ENCODE data around the gene GLI3.

Gene GLI3

DNA sequence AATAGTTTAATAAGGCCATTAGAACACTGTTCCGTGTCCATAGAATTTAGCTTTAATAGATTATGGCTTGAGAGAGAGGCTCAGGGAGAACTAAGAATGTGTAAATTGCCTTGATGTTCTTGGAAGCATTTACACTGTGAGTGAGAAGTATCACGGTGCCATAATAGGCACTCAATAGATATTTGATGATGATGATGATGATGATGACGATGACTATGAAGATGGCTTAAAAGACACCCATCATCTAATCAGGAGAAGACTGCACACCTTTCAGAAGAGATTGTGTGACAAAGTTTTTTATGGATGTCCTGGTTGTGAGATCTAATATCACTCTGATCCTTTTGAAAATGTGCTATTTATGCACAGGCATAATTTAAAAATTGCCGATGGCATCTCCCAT is 264.2 kb downstream of the GLI3 start:
- Histone ChIP-seq H3K27ac (ENCODE audit: low read length) (no peak overlapping the region), H3K4me3 (ENCODE audit: low read length) (no peak overlapping the region), H3K9me3 (ENCODE audit: insufficient read depth, low read length) (no peaks in the 10 kb centered on the region), H3K27me3 (ENCODE audit: low read depth, low read length) (peaks cover 10% of the 10 kb centered on the region), H3K79me2 (ENCODE audit: low read length) (no peaks in the 10 kb centered on the region), H4K20me1 (ENCODE audit: insufficient read depth, low read length) (no peaks in the 10 kb centered on the region), H3K36me3 (replicated peaks; ENCODE audit: low read depth, low read length) (no peaks in the 10 kb centered on the region), H3K4me1 (ENCODE audit: low read length) (no peaks in the 10 kb centered on the region), H3K9ac (ENCODE audit: low read length) (no peak overlapping the region), H2AFZ (ENCODE audit: low read depth, low read length) (no peak overlapping the region), H3K4me2 (ENCODE audit: low read length) (no peak overlapping the region)
- TF ChIP-seq, protein P1, sequence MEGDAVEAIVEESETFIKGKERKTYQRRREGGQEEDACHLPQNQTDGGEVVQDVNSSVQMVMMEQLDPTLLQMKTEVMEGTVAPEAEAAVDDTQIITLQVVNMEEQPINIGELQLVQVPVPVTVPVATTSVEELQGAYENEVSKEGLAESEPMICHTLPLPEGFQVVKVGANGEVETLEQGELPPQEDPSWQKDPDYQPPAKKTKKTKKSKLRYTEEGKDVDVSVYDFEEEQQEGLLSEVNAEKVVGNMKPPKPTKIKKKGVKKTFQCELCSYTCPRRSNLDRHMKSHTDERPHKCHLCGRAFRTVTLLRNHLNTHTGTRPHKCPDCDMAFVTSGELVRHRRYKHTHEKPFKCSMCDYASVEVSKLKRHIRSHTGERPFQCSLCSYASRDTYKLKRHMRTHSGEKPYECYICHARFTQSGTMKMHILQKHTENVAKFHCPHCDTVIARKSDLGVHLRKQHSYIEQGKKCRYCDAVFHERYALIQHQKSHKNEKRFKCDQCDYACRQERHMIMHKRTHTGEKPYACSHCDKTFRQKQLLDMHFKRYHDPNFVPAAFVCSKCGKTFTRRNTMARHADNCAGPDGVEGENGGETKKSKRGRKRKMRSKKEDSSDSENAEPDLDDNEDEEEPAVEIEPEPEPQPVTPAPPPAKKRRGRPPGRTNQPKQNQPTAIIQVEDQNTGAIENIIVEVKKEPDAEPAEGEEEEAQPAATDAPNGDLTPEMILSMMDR (IDR thresholded peaks at IDR 0.05; ENCODE audit: low read depth, low read length), result no peak
- TF ChIP-seq EZH2phosphoT487 (IDR thresholded peaks at IDR 0.05; ENCODE audit: low read depth), result no peak

- H3K9ac ChIP-seq (ENCODE audit: low read length), result no peak overlapping the region
- no peaks in the 10 kb centered on the region for H3K36me3 ChIP-seq (replicated peaks; ENCODE audit: low read depth, low read length)
- no peak for TF ChIP-seq EZH2phosphoT487 (IDR thresholded peaks at IDR 0.05; ENCODE audit: low read depth)
- TF ChIP-seq, protein P1 (IDR thresholded peaks at IDR 0.05; ENCODE audit: low read depth, low read length), result no peak
- no peaks in the 10 kb centered on the region for H3K9me3 ChIP-seq (ENCODE audit: insufficient read depth, low read length)
- H2AFZ ChIP-seq (ENCODE audit: low read depth, low read length), result no peak overlapping the region
- H3K79me2 ChIP-seq (ENCODE audit: low read length), result no peaks in the 10 kb centered on the region
- H3K4me2 ChIP-seq (ENCODE audit: low read length), result no peak overlapping the region
- peaks cover 8% of the 10 kb centered on the region for H3K27me3 ChIP-seq (ENCODE audit: low read depth, low read length)
- H4K20me1 ChIP-seq (ENCODE audit: insufficient read depth, low read length), result no peaks in the 10 kb centered on the region
- no peak overlapping the region for H3K27ac ChIP-seq (ENCODE audit: low read length)
- H3K4me1 ChIP-seq (ENCODE audit: low read length), result no peaks in the 10 kb centered on the region
- H3K4me3 ChIP-seq (ENCODE audit: low read length), result no peak overlapping the region
Measured at GRCh38 chr7:41972270-41972669, 264.7 kb downstream of the GLI3 start.

DNA sequence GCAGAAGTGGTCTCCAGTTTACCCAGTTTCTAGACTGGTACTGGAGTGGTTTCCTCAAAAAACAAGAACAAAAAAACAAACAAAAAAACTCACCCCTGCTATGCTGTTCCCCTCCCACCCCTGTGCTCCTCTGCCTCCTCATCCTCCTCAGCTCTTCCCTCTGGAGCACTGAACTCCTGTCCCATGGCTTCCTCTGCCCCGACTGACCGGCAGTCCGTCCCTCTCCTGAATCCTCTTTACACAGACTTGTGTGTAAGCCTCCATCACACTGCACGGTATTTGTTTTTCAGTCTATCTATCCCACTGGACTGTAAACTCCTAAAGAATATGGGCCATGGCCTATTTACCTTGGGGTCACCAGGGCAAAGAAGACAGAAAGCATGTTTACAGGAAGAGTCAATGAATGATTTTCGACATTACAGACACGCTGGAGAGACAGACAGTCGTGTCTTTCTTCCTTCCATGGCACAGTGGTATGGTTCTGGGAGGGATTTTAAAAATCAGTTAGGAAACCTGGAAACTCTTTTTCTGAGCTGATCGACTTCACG is 265.3 kb downstream of the GLI3 start:
- no peaks in the 10 kb centered on the region for H3K79me2 ChIP-seq (ENCODE audit: low read length)

DNA sequence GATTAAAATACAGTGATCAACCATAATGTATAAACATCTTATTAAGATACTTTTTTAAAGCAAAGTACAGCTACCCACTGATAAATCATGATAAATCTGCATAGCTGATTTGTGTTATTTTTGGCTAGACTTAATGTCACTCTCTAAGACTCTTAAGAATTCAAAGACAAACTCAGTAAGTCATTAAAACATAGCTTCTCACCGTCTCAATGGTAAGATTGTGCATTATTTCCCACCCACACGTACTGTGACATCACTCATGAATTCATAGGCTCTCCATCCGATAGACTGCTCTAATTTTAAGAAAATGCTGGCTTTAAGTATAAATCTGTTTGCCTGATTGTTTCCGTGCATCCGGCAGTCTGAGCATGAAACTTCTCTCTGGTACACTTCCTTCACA is 266.1 kb downstream of the GLI3 start:
- H3K27me3 ChIP-seq (ENCODE audit: low read depth, low read length), result peaks cover 3% of the 10 kb centered on the region; the same call in 1 of the 2 replicates
- H3K4me1 ChIP-seq (ENCODE audit: low read length), result no peaks in the 10 kb centered on the region
- no peaks in the 10 kb centered on the region for H3K9me3 ChIP-seq (ENCODE audit: insufficient read depth, low read length)
- no peak overlapping the region for H3K4me2 ChIP-seq (ENCODE audit: low read length)
- H3K27ac ChIP-seq (ENCODE audit: low read length), result no peak overlapping the region
- no peak overlapping the region for H3K9ac ChIP-seq (ENCODE audit: low read length)
- H3K36me3 ChIP-seq (replicated peaks; ENCODE audit: low read depth, low read length), result no peaks in the 10 kb centered on the region
- H2AFZ ChIP-seq (ENCODE audit: low read depth, low read length), result no peak overlapping the region
- H3K4me3 ChIP-seq (ENCODE audit: low read length), result no peak overlapping the region
- H4K20me1 ChIP-seq (ENCODE audit: insufficient read depth, low read length), result no peaks in the 10 kb centered on the region
- TF ChIP-seq, protein P1 (IDR thresholded peaks at IDR 0.05; ENCODE audit: low read depth, low read length), result no peak
- no peak for TF ChIP-seq EZH2phosphoT487 (IDR thresholded peaks at IDR 0.05; ENCODE audit: low read depth)
- no peaks in the 10 kb centered on the region for H3K79me2 ChIP-seq (ENCODE audit: low read length)

More for the DNA sequence above, 265.3 kb downstream of the GLI3 start:
- Histone ChIP-seq H3K27me3 (ENCODE audit: low read depth, low read length) (peaks cover 7% of the 10 kb centered on the region), H4K20me1 (ENCODE audit: insufficient read depth, low read length) (no peaks in the 10 kb centered on the region), H2AFZ (ENCODE audit: low read depth, low read length) (no peak overlapping the region), H3K4me2 (ENCODE audit: low read length) (no peak overlapping the region), H3K4me3 (ENCODE audit: low read length) (no peak overlapping the region), H3K36me3 (replicated peaks; ENCODE audit: low read depth, low read length) (no peaks in the 10 kb centered on the region), H3K9me3 (ENCODE audit: insufficient read depth, low read length) (no peaks in the 10 kb centered on the region), H3K9ac (ENCODE audit: low read length) (no peak overlapping the region), H3K27ac (ENCODE audit: low read length) (no peak overlapping the region), H3K4me1 (ENCODE audit: low read length) (no peaks in the 10 kb centered on the region)
- no peak for TF ChIP-seq EZH2phosphoT487 (IDR thresholded peaks at IDR 0.05; ENCODE audit: low read depth)
- TF ChIP-seq, protein P1 (IDR thresholded peaks at IDR 0.05; ENCODE audit: low read depth, low read length), result no peak

Measured in OCI-LY3 (cell line).